VCaP (cell line): Measurements from ENCODE around the gene FOXQ1.

Source experiments
- H3K27ac ChIP-seq: fragments of 450-650 bp; 2 replicates; pipeline ENCODE4 v1.5.1; 2017
- CTCF ChIP-seq: fragments of 450-650 bp; conservative IDR thresholded peaks from 2 replicates; pipeline ENCODE4 v1.5.1; 2017; ENCODE audit warnings: mild to moderate bottlenecking, moderate library complexity

The FOXQ1 gene

GRCh38 chr6:1310628-1311399 lies 1.1 kb upstream of the FOXQ1 start:
- no peak for TF ChIP-seq CTCF
- H3K27ac ChIP-seq: peak overlapping the region; percentile 38

GRCh38 chr6:1312203-1312472 lies 240 bp downstream of the FOXQ1 start:
- TF ChIP-seq CTCF: no peak
- peak overlapping the region; percentile 38 for H3K27ac ChIP-seq

GRCh38 chr6:1312473-1313367 lies 822 bp downstream of the FOXQ1 start:
- H3K27ac ChIP-seq: peak overlapping the region; percentile 38

GRCh38 chr6:1313384-1313766 lies 1.5 kb downstream of the FOXQ1 start:
- no peak for TF ChIP-seq CTCF
- no peak overlapping the region for H3K27ac ChIP-seq

More at GRCh38 chr6:1312473-1313367, 822 bp downstream of the FOXQ1 start:
- TF ChIP-seq CTCF: no peak

- H3K27ac ChIP-seq: no peak overlapping the region
- TF ChIP-seq CTCF: peak; percentile 55
Observed at GRCh38 chr6:1313767-1314503, 2.0 kb downstream of the FOXQ1 start.

GRCh38 chr6:1314617-1315016 lies 2.7 kb downstream of the FOXQ1 start:
- no peak for TF ChIP-seq CTCF

GRCh38 chr6:1315201-1315559 lies 3.3 kb downstream of the FOXQ1 start:
- no peak for TF ChIP-seq CTCF
- no peak overlapping the region for H3K27ac ChIP-seq

More at GRCh38 chr6:1314617-1315016, 2.7 kb downstream of the FOXQ1 start:
- no peak overlapping the region for H3K27ac ChIP-seq
